Muscle of leg (tissue), 11 donors: ENCODE results near the gene TMPRSS9. TPM values are rescaled to one million over a fixed set of nuclear protein-coding genes. Genes with fewer than 3 reads are reported as not detected.

Experiments used
- DNase-seq: peaks from one replicate; pipeline ENCODE4 v3.0.0; 2013
- H3K27ac ChIP-seq: one replicate; pipeline ENCODE4 v1.5.1; 2013; ENCODE audit warnings: mild to moderate bottlenecking, low read length, control low read depth
- H3K27me3 ChIP-seq: one replicate; pipeline ENCODE4 v1.6.1; 2013; ENCODE audit warnings: low read length; ENCODE audit not compliant: control insufficient read depth, insufficient read depth
- H3K36me3 ChIP-seq: one replicate; pipeline ENCODE4 v1.6.1; 2013; ENCODE audit warnings: low read length; ENCODE audit not compliant: control insufficient read depth, insufficient read depth
- H3K4me1 ChIP-seq: one replicate; pipeline ENCODE4 v1.6.1; 2013; ENCODE audit warnings: low read length; ENCODE audit not compliant: control insufficient read depth, insufficient read depth
- H3K4me3 ChIP-seq: one replicate; pipeline ENCODE4 v1.5.1; 2013; ENCODE audit warnings: low read length, control low read depth
- H3K9me3 ChIP-seq: replicated peaks from 2 replicates; pipeline ENCODE4 v1.6.1; 2013; ENCODE audit warnings: low read depth, low read length; ENCODE audit not compliant: control insufficient read depth
- WGBS: methylation state at CpG from one replicate; pipeline ENCODE4 v1.1.5; 2013; ENCODE audit warnings: missing lambda C conversion rate; ENCODE audit not compliant: insufficient coverage; 5-methylcytosine and 5-hydroxymethylcytosine counted together
- polyA plus RNA-seq, 8 donors: library from polyadenylated mRNA; unstranded; fragments of 120-200 nt; gene quantifications; one replicate each; pipeline versions ENCODE4 v1.2.1 to v1.2.3, GENCODE V29; 2013; ENCODE audit warnings: inconsistent platforms in 1 of 8, low replicate concordance in 1 of 8; ENCODE audit not compliant: insufficient read length in 8 of 8, insufficient read depth in 1 of 8
- total RNA-seq: library from RNA; stranded (reverse); fragments of 120-200 nt; gene quantifications from one replicate; pipeline ENCODE4 v1.2.4, GENCODE V29; 2013

Gene TMPRSS9
- total and polyA plus RNA-seq, 9 donors: 0.11 to 1.3 (median 0.33) TPM

DNA sequence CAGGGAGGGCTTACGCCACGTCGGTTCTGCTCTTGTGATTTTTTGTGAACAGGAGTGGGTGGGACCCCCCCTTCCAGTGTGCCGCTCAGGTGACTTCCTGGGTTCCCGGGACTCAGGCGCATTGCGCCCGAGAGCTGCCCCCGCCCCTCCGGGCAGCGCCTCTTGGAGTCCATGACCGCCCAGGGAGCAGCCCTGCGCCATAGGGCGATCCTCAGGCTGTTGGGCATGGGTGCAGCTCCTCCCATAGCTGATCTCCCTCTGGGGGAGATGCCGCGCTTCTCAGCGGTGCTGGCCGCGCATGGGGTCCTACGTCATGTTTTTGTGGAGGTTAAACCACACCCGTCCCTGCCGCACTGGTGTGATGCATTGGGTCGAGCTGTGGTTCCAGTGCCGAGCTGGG lies 7.9 kb upstream of the TMPRSS9 start:
- WGBS: 84% methylated on average over 19 of the region's 24 CpGs
- peaks cover 47% of the 10 kb centered on the region for H3K36me3 ChIP-seq
- H3K4me1 ChIP-seq: no peaks in the 10 kb centered on the region
- no peaks in the 10 kb centered on the region for H3K27me3 ChIP-seq
- no peak overlapping the region for H3K4me3 ChIP-seq
- H3K27ac ChIP-seq: no peak overlapping the region
- no peak for DNase-seq
- no peaks in the 10 kb centered on the region for H3K9me3 ChIP-seq

DNA sequence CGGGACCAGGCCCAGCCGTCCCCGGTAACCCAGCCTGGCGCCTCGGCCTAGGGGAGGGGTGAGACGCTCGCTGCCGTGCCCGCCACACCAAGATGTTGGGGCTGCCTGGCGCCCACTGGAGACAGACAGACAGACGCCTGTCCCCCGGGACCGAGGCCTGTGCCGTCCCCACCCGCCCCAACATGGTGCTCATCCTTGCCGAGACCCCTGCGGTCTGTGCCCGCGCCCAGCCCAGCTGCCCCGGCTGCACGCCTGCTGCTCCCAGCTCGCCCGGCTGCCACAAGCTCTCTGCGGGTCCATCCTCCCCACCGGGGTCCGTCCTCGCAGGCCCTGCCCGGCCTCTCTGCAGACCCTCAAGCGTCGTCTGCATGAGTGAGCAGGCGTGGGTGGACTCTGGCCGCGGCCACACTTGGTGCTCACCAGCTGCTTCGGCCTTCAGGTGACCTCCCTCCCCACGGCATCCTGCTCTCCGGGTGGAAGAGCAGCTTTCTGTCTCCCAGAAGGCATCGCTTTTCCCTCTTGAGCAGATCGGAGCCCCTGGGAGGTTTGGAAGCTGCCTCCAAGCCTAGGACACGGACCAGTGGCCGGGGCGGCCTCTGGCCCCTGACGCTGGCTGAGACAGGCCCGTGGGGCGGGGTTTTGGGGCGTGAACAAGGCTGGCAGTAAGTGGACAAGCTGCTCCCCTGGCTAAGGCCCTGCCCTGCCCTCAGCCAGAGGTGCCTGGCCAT lies 6.7 kb upstream of the TMPRSS9 start:
- Histone ChIP-seq H3K27me3 (peaks cover under 1% of the 10 kb centered on the region), H3K9me3 (no peaks in the 10 kb centered on the region), H3K27ac (no peak overlapping the region), H3K4me1 (no peaks in the 10 kb centered on the region), H3K4me3 (no peak overlapping the region), H3K36me3 (peaks cover 47% of the 10 kb centered on the region)
- 90% methylated on average over 45 of the region's 45 CpGs for WGBS
- DNase-seq: no peak

DNA sequence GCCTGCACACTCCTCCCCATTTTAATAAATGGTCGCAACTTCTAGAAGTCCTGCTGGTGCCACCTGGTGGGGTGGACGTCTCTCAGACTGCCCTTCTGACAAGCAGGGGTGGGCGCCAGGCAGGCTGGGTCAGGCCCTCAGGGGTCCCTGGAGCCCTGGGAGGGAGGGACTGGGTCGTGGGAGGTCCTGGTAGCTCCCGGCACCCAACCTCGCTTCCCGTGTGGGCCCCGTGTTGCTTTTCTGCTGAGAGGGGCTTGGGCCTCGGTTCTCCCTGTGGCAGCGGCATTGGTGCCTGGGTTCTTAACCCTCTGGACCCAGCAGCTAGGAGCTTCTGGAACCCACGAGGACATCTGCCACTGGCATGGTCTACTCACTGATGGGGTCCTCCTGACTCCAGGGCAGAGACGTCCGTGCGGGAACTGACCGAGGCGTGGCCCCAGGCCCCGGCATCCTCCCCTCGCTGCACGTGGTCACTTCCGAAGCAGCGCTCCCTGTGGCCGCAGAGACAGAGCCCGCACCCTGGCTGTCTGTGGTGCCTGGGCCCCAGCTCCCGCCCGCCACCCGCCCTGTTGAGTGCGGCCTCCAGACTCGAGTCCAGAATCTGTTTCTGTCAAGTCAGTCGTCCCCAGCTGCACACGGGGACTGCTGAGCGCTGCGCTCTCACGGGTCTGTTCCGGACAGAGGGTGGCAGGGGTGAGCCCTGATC lies 6.0 kb upstream of the TMPRSS9 start:
- H3K9me3 ChIP-seq: no peaks in the 10 kb centered on the region
- 85% methylated on average over 32 of the region's 34 CpGs for WGBS
- H3K27ac ChIP-seq: no peak overlapping the region
- no peak for DNase-seq
- no peaks in the 10 kb centered on the region for H3K4me1 ChIP-seq
- peaks cover 8% of the 10 kb centered on the region for H3K27me3 ChIP-seq
- H3K36me3 ChIP-seq: peaks cover 40% of the 10 kb centered on the region
- H3K4me3 ChIP-seq: no peak overlapping the region

DNA sequence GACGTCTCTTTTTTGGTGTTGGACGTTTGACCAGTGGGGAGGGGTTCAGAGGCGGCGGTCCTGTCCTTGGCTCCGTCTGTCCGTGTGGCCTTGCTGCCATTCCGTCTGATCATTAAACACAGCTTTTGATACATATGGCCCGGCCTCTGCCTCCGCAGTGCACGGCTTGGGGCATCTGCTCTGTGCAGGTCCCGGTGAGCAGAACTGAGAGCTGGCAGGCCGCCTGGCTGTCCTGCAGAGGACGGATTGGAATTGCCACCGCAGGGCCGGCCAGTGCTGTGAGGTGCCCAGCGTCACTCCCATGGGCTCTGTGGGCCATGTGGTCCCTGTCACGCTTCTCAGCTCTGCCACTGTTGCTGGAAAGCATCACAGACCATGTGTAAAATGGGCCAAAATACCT lies 5.4 kb upstream of the TMPRSS9 start:
- no peaks in the 10 kb centered on the region for H3K9me3 ChIP-seq
- H3K27me3 ChIP-seq: peaks cover 14% of the 10 kb centered on the region
- DNase-seq: no peak
- WGBS: 80% methylated on average over 9 of the region's 17 CpGs
- no peaks in the 10 kb centered on the region for H3K4me1 ChIP-seq
- no peak overlapping the region for H3K27ac ChIP-seq
- H3K4me3 ChIP-seq: no peak overlapping the region
- H3K36me3 ChIP-seq: peaks cover 39% of the 10 kb centered on the region

DNA sequence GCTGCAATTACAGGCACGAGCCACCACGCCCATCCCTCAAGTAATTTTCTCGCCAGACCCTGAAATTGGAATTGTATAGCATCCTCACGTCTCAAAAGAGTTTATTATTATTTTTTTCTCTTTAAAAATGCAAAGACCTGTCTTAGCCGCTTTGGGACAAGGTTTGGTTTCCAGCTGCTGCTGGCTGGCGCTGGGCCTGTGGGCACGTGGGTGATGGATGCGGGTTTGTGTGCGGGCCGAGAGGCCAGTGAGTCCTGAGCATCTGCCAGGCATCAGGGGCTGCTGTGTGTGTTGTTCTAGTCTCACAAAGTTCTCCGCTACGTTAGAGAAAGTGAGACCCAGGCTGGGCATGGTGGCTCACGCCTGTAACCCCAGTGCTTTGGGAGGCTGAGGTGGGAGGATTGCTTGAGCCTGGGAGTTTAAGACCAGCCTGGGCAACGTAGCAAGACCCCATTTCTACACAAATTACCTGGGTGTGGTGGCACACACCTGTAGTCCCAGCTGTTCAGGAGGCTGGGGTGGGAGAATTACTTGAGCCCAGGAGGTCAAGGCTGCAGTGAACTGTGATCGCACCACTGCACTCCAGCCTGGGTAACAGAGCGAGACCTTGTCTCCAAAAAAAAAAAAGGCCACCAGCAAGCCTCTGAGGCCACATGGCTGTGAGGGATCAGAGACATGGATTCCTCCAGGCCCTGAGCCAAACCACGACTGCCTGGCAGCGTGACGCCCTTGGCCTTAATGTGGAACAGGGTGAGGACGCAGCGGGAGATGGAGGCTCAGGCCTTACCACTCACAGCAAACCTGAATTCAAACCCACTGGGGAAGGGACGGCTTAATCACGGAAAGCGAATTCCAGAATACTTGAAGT lies 4.7 kb upstream of the TMPRSS9 start:
- Histone ChIP-seq H3K9me3 (no peaks in the 10 kb centered on the region), H3K27ac (no peak overlapping the region), H3K4me1 (no peaks in the 10 kb centered on the region), H3K27me3 (peaks cover 21% of the 10 kb centered on the region), H3K36me3 (peaks cover 32% of the 10 kb centered on the region), H3K4me3 (no peak overlapping the region)
- no peak for DNase-seq
- WGBS: 85% methylated on average over 18 of the region's 24 CpGs

DNA sequence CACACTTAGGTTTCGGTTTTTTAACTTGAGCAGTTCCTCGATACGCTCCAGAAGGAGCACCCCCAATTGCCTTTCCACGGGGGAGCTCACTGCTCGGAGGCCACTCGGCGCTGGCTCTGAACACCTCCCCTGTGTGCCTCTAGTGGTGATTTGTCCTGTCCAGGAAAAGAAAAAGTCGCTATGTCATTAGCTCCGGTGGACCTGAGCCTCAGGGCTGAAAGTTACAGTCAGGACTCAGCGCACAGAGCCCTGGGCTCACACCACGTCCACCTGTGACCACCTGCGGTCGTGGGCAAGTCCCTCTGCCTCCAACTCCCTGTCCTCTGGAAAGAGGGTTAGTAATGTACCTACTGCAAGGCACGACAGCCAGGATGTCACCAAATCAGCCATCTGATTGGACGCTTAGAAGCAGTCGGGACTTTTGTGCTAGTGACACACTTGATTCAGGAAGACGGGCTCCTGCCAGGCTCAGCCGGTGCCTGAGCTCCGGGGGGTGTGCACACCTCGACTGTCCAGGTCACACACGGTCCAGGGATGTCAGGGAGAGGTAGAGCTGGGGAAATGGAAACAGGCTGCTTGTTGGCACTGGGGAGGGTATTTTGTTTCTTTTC lies 3.9 kb upstream of the TMPRSS9 start:
- Histone ChIP-seq H3K36me3 (peaks cover 25% of the 10 kb centered on the region), H3K27me3 (peaks cover 27% of the 10 kb centered on the region), H3K9me3 (no peaks in the 10 kb centered on the region), H3K27ac (no peak overlapping the region), H3K4me3 (no peak overlapping the region), H3K4me1 (no peaks in the 10 kb centered on the region)
- no peak for DNase-seq
- WGBS: 74% methylated on average over 16 of the region's 21 CpGs

DNA sequence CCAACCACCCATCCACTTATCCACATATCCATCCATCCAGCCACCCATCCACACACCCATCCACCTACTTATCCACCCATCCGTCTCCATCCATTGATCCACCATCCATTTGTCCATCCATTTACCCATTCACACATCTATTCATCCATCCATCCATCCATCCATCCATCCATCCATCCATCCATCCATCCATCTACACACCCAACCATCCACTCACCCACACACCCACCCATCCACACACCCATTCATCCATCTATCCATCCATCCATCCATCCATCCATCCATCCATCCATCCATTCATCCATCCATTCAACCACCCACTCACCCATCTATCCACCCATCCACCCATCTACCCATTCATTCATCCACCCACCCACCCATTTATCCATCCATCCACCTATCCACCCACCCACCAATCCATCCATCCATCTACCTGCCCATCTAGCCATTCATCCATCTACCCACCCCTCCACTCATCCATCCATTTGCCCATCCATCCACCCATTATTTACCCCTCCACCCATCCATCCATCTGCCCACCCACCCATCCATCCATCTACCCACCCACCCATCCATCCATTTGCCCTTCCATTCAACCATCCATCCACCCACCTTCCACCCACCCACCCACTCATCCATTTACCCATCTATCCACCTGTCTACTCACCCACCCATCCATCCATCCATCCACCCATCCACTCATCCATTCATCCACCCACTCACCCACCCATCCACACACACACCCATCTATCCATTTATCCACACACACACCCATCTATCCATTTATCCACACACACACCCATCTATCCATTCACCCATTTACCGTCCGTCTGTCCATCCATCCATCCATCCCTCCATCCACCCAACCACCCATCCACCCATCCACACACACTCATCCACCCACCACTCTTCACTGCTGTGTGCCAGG lies 2.5 kb upstream of the TMPRSS9 start:
- Histone ChIP-seq H3K9me3 (no peaks in the 10 kb centered on the region), H3K27me3 (peaks cover 33% of the 10 kb centered on the region), H3K4me3 (no peak overlapping the region), H3K4me1 (no peaks in the 10 kb centered on the region), H3K27ac (no peak overlapping the region), H3K36me3 (peaks cover 16% of the 10 kb centered on the region)
- no peak for DNase-seq
- WGBS: 100% methylated on average over 3 of the region's 3 CpGs

DNA sequence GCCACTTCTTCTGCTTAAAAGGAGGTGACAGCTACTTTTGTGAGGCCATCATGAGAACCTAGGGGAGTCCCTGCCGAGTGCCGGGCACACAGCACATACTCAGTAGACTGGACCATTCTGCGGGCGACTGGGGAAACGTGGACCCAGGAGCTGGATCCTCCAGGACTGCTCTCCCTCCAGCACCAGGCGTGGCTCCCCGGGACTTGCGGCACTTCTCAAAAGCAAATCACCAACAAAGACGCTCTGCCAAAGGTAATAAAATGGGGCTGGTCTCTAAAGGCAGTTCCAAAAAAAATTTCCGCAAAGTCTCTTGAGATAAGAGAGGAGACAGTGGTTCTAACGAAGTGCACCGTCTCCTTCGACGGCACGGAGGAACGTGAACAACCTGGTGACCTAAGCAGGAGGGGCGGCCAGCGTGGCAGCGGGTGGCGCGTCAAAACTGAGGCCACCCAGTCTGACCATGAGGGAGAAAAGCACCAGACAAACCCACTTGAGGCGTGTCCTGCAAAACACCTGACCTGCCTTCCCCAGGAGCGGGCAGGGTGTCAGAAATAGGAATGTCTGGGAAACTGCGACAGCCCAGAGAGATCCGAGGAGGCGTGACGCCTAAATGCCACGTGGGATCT lies 1.4 kb upstream of the TMPRSS9 start:
- Histone ChIP-seq H3K27me3 (peaks cover 37% of the 10 kb centered on the region), H3K27ac (no peak overlapping the region), H3K9me3 (no peaks in the 10 kb centered on the region), H3K36me3 (peaks cover 10% of the 10 kb centered on the region), H3K4me3 (no peak overlapping the region), H3K4me1 (no peaks in the 10 kb centered on the region)
- no peak for DNase-seq
- WGBS: 73% methylated on average over 20 of the region's 28 CpGs

DNA sequence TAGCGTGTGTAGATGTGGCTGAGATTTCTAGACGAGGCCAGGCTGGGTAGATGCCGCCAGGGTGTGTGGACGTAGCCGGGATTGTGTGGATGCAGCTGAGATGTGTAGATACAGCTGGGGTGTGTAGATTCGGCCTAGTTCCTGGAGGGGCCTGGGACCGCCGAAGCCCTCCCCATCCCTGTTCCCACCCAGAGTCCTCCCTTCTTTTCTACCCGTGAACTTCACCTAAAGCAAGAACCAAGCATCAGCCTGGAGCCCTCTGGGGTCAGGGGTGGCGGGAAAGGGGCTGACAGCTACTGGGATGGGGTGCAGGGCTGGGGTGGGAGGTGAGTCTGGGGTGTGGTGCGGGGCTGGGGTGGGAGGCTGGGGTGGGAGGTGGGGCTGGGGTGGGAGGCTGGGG lies 768 bp downstream of the TMPRSS9 start:
- DNase-seq: no peak
- Histone ChIP-seq H3K4me3 (no peak overlapping the region), H3K27ac (no peak overlapping the region), H3K36me3 (no peaks in the 10 kb centered on the region), H3K9me3 (no peaks in the 10 kb centered on the region), H3K27me3 (peaks cover 37% of the 10 kb centered on the region), H3K4me1 (no peaks in the 10 kb centered on the region)
- 40% methylated on average over 2 of the region's 11 CpGs for WGBS
